Gastrocnemius medialis (tissue), 4 donors: ENCODE measurements around the gene MVD.

ENCODE experiments used
- CTCF ChIP-seq, 5 experiments: fragments of 450-650 bp in 3 of 5; fragments of 200-600 bp in 2 of 5; sonication (generic) in 2 of 5; IDR thresholded peaks in 4 of 5; conservative IDR thresholded peaks in 1 of 5; 1 replicate in 4 of 5; 2 replicates in 1 of 5; pipeline ENCODE4 v1.5.1; 2016 to 2019; ENCODE audit warnings: antibody characterized with exemption in 5 of 5, mild to moderate bottlenecking in 3 of 5, moderate library complexity in 3 of 5
- POLR2A ChIP-seq, 2 donors: fragments of 450-650 bp; IDR thresholded peaks; one replicate each; pipeline ENCODE4 v1.6.1; 2017; ENCODE audit warnings: antibody characterized with exemption in 2 of 2, mild to moderate bottlenecking in 2 of 2, moderate library complexity in 2 of 2

GRCh38 chr16:88690341-88691128, 27.6 kb upstream of the MVD start:
- TF ChIP-seq CTCF (IDR thresholded peaks at IDR 0.05 in 4 of 5, conservative IDR thresholded peaks at IDR 0.05 in 1 of 5) (no peak), POLR2A (IDR thresholded peaks at IDR 0.05) (no peak)
